ENCODE results near the gene BLCAP.

Gene BLCAP

GRCh38 chr20:37529214-37529967 lies 1.7 kb upstream of the BLCAP start:
- DNase-seq = no peak

- no peak for DNase-seq
Observed at GRCh38 chr20:37528446-37529213, 954 bp upstream of the BLCAP start.

GRCh38 chr20:37526839-37527637 lies 638 bp downstream of the BLCAP start:
- no peak for DNase-seq

GRCh38 chr20:37526238-37526838 lies 1.3 kb downstream of the BLCAP start:
- no peak for DNase-seq

GRCh38 chr20:37525810-37526209 lies 1.9 kb downstream of the BLCAP start:
- no peak for DNase-seq

- DNase-seq = no peak
Observed at GRCh38 chr20:37524859-37525708, 2.6 kb downstream of the BLCAP start.

GRCh38 chr20:37523911-37524700 lies 3.6 kb downstream of the BLCAP start:
- no peak for DNase-seq

GRCh38 chr20:37523012-37523391 lies 4.7 kb downstream of the BLCAP start:
- DNase-seq = no peak

- DNase-seq = no peak
Observed at GRCh38 chr20:37522260-37523011, 5.2 kb downstream of the BLCAP start.

GRCh38 chr20:37521061-37521771 lies 6.5 kb downstream of the BLCAP start, which contains the start of gene NNAT:
NNAT (plus strand) TSS chr20:37521250; CDS start chr20:37521332, 82 bp downstream.
- no peak for DNase-seq

- DNase-seq = no peak
Observed at GRCh38 chr20:37520419-37520955, 7.2 kb downstream of the BLCAP start.

- peak; percentile 11 for DNase-seq
Observed at GRCh38 chr20:37519508-37520418, 7.9 kb downstream of the BLCAP start.

- no peak for DNase-seq
Observed at GRCh38 chr20:37518606-37519507, 8.8 kb downstream of the BLCAP start.

- no peak for DNase-seq
Observed at GRCh38 chr20:37518059-37518458, 9.6 kb downstream of the BLCAP start.

GRCh38 chr20:37516811-37517750 lies 10.6 kb downstream of the BLCAP start:
- DNase-seq = peak; percentile 57

GRCh38 chr20:37515876-37516275 lies 11.8 kb downstream of the BLCAP start:
- DNase-seq = no peak
